ENCODE measurements around the gene GPR153.

GRCh38 chr1:6244401-6245049 lies 16.4 kb downstream of the GPR153 start:
- no peak for TF ChIP-seq EZH2phosphoT487 (IDR thresholded peaks at IDR 0.05; ENCODE audit: insufficient read depth, low read depth)
- TF ChIP-seq EZH2 (IDR thresholded peaks at IDR 0.05; ENCODE audit: insufficient read depth, poor library complexity, severe bottlenecking): no peak

Measured in GM23248 (cell line).